Activated naive CD8-positive, alpha-beta T cell (primary cell): Measurements from ENCODE around the gene CMTM4.
"Not testable (repeated sequence)": the region's sequence is repeated elsewhere in the genome, so short reads cannot be mapped to it uniquely, and the experiment has no call there.

Source experiments
- H3K27ac Mint-ChIP-seq: one replicate; pipeline ENCODE4 v1.8.0; 2021; ENCODE audit warnings: mixed read lengths
- H3K27me3 Mint-ChIP-seq: one replicate; pipeline ENCODE4 v1.8.0; 2021; ENCODE audit warnings: mixed read lengths
- H3K36me3 Mint-ChIP-seq: one replicate; pipeline ENCODE4 v1.8.0; 2021; ENCODE audit warnings: mixed read lengths
- H3K4me1 Mint-ChIP-seq: one replicate; pipeline ENCODE4 v1.8.0; 2021; ENCODE audit warnings: low read depth, mixed read lengths
- H3K4me3 Mint-ChIP-seq: one replicate; pipeline ENCODE4 v1.8.0; 2021; ENCODE audit warnings: mild to moderate bottlenecking, mixed read lengths
- H3K9me3 Mint-ChIP-seq: one replicate; pipeline ENCODE4 v1.8.0; 2021; ENCODE audit warnings: low read depth, mixed read lengths

CMTM4 gene

DNA sequence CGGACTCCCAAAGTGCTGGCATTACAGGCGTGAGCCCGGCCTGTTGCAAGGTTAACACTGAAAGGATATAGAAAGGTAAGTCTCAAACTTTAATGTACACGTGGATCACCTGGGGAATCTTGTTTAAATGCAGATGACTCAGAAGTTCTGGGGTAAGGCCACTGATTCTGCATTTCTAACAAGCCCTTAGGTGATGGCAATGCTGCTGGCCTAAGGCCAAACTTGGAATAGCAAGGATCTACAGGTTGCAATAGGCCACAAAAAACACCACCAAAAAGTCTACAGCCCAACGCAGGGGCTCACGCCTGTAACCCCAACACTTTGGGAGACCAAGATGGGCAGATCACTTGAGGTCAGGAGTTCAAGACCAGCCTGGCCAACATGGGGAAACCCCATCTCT is 4.2 kb downstream of the CMTM4 start:
- Mint-ChIP-seq H3K36me3 (no peaks in the 10 kb centered on the region), H3K9me3 (no peaks in the 10 kb centered on the region), H3K4me1 (peaks cover 14% of the 10 kb centered on the region), H3K4me3 (no peak overlapping the region), H3K27me3 (peaks cover 2% of the 10 kb centered on the region), H3K27ac (no peak overlapping the region)

DNA sequence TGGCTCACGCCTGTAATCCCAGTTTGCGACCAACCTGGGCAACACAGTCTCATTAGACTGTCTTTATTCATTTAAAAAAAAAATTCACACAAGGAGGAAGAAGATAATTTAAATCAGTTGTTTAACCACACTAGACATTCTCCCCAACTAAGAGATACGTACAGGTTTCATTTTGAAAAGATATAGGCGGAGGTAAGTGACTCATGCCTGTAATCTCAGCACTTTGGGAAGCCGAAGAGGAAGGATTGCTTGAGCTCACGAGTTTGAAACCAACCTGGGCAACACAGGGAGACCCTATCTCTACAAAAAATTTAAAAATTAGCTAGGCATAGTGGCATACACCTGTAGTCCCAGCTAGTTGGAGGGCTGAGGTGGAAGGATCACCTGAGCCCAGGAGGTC is 5.3 kb downstream of the CMTM4 start:
- Mint-ChIP-seq H3K4me1 (peaks cover 12% of the 10 kb centered on the region), H3K27ac (no peak overlapping the region), H3K27me3 (peaks cover 2% of the 10 kb centered on the region), H3K36me3 (no peaks in the 10 kb centered on the region), H3K9me3 (no peaks in the 10 kb centered on the region), H3K4me3 (no peak overlapping the region)

DNA sequence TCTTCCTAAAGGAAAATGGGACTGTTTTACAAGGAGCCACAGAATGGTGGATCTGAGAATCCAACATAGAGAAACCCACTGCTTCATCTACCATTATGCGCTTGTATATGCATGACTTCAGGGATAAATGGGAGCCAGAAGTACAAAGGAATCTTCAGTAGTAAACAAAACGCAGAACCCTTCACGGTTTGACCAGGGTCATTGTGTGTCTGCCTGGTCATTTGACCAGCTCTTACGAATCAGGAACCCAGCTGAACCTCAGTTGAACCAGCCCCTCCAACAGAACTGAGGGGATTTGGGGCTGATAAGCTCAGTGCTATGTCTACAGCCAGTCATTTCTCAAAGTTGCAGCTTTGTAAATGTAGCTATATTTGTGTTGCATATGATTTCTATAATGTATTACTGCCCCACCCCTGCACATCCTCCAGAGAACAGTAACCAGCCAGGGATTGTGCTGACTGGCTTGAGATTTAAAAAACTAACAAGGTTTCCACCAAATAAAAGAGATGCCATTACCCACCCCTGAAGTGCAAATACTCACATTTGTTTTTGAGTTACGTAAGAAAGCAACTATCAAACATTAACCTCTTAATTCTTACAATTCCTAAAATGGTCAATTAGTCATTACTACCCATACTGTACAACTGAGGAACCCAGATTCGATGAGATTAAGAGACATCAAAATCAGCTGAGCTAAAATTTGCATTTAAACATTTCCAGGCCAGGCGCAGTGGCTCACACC is 6.3 kb downstream of the CMTM4 start:
- Mint-ChIP-seq H3K9me3 (no peaks in the 10 kb centered on the region), H3K4me3 (no peak overlapping the region), H3K36me3 (no peaks in the 10 kb centered on the region), H3K4me1 (peaks cover 7% of the 10 kb centered on the region), H3K27ac (no peak overlapping the region), H3K27me3 (peaks cover 2% of the 10 kb centered on the region)

DNA sequence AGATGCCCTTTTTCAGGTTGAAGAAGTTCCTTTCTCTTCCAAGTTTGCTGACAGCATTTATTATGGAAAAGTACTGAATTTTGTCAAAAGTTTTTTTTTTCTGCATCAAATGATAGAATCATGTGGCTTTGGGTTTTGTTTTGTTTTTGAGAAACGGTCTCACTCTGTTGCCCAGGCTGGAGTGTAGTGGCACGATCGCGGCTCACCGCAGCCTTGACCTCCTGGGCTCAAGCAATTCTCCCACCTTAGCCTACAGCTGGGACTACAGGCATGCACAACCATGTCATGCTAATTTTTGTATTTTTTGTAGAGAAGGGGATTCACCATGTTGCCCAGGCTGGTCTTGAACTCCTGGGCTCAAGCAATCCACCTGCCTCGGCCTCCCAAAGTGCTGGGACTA is 7.3 kb downstream of the CMTM4 start:
- H3K4me1 Mint-ChIP-seq = no peaks in the 10 kb centered on the region
- H3K36me3 Mint-ChIP-seq = no peaks in the 10 kb centered on the region
- no peak overlapping the region for H3K27ac Mint-ChIP-seq
- no peaks in the 10 kb centered on the region for H3K27me3 Mint-ChIP-seq
- no peak overlapping the region for H3K4me3 Mint-ChIP-seq
- H3K9me3 Mint-ChIP-seq = no peaks in the 10 kb centered on the region

DNA sequence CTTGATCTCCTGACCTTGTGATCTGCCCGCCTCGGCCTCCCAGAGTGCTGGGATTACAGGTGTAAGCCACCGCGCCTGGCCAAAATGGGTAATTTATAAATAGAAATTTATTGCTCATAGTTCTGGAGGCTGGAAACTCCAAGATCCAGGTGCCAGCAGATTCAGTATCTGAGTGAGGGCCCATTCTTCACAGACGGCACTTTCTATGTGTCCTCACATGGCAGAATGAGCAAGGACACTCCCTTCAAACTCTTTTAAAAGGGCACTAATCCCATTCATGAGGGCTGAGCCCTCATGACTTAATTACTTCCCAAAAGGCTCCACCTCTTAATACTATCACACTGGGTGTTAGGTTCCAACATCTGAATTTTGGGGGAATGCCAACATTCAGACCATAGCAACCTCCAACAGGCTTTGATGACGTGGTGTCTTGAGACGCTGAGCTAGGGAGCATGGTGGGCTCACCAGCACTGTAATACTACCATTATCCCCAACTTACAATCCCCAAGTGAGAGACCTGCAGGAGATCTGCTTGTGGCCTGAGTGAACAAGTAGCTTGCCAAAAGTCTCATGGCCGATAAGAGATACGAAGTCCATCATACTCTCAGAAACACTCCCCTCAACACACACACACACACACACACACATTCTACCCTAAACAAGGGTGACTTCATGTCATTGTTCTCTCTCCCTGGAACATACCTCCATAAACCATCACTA is 8.5 kb downstream of the CMTM4 start:
- no peaks in the 10 kb centered on the region for H3K4me1 Mint-ChIP-seq
- H3K27me3 Mint-ChIP-seq = no peaks in the 10 kb centered on the region
- no peak overlapping the region for H3K27ac Mint-ChIP-seq
- H3K4me3 Mint-ChIP-seq = no peak overlapping the region
- H3K36me3 Mint-ChIP-seq = no peaks in the 10 kb centered on the region
- no peaks in the 10 kb centered on the region for H3K9me3 Mint-ChIP-seq

DNA sequence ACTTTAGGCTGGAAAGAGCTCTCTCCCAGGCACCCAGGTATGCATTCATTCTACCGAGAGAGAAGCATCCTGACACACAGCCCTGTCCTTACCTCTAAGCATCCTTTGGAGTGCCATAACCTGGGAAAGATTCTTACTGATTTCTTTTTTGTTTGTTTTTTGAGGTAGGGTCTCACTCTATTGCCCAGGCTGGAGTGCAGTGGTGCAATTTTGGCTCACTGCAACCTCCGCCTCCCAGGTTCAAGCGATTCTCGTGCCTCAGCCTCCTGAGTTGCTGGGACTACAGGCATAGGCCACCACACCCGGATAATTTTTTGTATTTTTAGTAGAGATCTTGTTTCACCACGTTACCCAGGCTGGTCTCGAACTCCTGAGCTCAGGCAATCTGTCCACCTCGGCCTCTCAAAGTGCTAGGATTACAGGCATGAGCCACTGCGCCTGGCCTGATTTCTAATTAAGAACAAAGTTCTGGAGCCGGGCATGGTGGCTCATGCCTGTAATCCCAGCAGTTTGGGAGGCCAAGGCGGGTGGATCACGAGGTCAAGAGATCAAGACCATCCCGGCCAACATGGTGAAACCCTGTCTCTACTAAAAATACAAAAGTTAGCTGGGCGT is 10.9 kb downstream of the CMTM4 start:
- not testable (repeated sequence) for H3K27me3 Mint-ChIP-seq, H3K4me3 Mint-ChIP-seq, H3K9me3 Mint-ChIP-seq

DNA sequence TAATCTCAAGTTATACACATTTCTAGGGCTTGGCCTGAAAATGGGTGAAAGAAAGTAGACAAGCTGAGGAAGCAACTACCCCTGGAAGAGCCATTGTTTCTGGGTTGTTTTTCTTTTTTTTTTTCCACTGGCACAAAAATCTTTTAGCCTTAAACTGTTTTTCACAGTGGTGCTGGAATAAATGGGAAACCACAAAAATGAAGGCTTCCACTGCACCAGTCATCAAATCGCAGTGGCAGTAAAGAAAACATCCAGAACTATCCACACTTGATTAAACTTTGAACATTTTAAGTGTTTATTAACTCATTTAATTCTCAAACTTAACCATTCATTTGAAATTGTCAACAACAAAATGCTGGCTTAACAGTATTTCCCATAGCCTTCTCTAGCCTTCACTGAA is 14.3 kb downstream of the CMTM4 start:
- no peaks in the 10 kb centered on the region for H3K27me3 Mint-ChIP-seq
- no peak overlapping the region for H3K4me3 Mint-ChIP-seq
- no peaks in the 10 kb centered on the region for H3K4me1 Mint-ChIP-seq
- no peaks in the 10 kb centered on the region for H3K9me3 Mint-ChIP-seq
- no peaks in the 10 kb centered on the region for H3K36me3 Mint-ChIP-seq
- H3K27ac Mint-ChIP-seq = no peak overlapping the region

More for the DNA sequence above, 10.9 kb downstream of the CMTM4 start:
- H3K4me1 Mint-ChIP-seq, H3K27ac Mint-ChIP-seq, H3K36me3 Mint-ChIP-seq: not testable (repeated sequence)

DNA sequence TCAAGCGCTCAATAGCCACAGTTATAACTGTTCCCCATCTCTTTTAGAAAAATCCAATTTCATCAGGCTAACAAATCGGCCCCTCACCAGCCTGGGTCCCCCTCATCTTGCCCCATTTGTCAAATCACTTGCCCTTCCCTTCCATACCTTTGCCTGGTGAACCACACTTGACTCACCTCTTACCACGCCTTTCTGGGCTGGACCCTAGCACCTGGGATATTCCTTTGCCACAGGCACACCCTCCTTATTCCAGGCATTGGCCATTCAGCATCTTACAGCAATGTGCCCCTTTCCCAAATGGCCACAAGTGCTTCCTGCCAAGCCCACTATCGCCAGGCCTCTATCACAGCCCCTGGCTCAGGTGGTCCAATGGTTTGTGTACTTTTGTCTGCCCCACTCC is 14.9 kb downstream of the CMTM4 start:
- H3K36me3 Mint-ChIP-seq = no peaks in the 10 kb centered on the region
- H3K4me1 Mint-ChIP-seq = no peaks in the 10 kb centered on the region
- H3K4me3 Mint-ChIP-seq = no peak overlapping the region
- no peaks in the 10 kb centered on the region for H3K27me3 Mint-ChIP-seq
- H3K27ac Mint-ChIP-seq = no peak overlapping the region
- no peaks in the 10 kb centered on the region for H3K9me3 Mint-ChIP-seq

DNA sequence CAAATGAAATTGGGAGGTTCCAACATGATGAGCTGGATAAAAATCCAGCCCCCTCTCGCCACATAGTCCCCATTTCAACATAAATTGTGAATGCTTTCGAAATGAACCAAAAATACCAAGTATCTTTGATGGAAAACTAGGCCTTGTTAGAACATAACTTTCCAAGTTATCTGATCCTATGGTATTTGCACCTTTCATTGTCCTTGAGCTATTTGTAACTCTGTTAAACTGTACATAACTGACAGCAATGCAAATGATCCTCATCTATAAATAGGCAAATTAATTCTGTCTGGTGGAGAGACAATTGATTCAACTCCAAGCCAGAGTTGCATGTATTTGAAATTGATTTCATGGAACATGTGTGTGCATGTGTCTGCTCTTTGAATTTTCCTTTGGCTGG is 18.2 kb downstream of the CMTM4 start:
- Mint-ChIP-seq H3K27me3 (no peaks in the 10 kb centered on the region), H3K27ac (no peak overlapping the region), H3K36me3 (no peaks in the 10 kb centered on the region), H3K9me3 (no peaks in the 10 kb centered on the region), H3K4me1 (no peaks in the 10 kb centered on the region), H3K4me3 (no peak overlapping the region)

DNA sequence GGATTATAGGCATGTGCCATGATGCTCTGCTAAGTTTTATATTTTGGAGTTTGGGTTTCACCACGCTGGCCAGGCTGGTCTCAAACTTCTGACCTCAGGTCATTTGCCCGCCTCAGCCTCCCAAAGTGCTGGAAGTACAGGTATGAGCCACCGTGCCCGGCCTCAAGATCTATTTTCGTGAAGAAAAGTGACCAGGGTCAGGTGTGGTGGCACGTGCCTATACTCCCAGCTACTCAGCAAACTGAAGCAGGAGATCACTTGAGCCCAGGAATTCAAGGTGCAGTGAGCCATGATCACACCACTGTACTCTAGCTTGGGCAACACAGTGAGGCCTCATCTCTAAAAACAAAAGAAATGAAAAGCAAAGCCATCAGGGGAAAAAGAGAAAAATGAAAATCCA is 18.7 kb downstream of the CMTM4 start:
- Mint-ChIP-seq H3K4me1 (no peaks in the 10 kb centered on the region), H3K36me3 (no peaks in the 10 kb centered on the region), H3K27ac (no peak overlapping the region), H3K4me3 (no peak overlapping the region), H3K27me3 (no peaks in the 10 kb centered on the region), H3K9me3 (no peaks in the 10 kb centered on the region)

DNA sequence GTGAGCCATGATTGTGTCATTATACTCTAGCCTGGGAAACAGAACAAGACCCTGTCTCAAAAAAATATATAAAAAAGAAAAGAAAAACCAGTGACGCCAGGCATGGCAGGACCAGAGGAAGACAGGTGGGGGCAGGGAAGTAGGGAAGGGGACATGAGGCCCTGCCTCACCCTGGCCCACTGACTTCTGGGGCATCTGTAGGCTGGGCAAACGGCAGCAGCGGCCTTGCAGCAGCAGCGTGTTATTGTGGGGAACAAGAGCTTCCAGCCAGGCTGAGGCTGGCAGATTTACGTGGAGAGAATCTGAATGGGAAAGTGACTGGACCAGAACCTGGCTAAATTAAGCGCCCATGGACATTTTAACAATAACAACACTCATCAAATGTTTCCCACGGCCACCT is 19.4 kb downstream of the CMTM4 start:
- Mint-ChIP-seq H3K9me3 (no peaks in the 10 kb centered on the region), H3K27ac (no peak overlapping the region), H3K4me3 (no peak overlapping the region), H3K36me3 (no peaks in the 10 kb centered on the region), H3K27me3 (no peaks in the 10 kb centered on the region), H3K4me1 (no peaks in the 10 kb centered on the region)

DNA sequence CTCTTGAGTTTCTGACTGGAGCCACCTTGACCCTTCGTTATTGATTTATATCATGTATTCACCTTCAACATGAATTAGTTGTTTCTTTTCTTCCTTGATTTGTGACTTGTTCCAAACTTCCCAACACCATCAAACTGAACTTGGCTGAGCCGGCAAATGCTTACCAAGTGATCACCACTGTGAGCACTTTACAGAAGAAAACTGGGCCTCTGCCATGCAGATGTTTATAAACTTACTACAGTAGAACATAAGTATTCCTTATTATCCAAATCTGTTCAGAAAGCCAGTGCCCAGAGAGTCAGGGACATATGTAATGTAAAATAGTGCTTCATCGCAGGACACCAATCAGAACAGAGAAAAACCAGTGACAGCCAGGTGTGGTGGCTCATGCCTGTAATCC is 19.9 kb downstream of the CMTM4 start:
- H3K27me3 Mint-ChIP-seq = no peaks in the 10 kb centered on the region
- no peak overlapping the region for H3K4me3 Mint-ChIP-seq
- H3K27ac Mint-ChIP-seq = no peak overlapping the region
- no peaks in the 10 kb centered on the region for H3K9me3 Mint-ChIP-seq
- H3K4me1 Mint-ChIP-seq = no peaks in the 10 kb centered on the region
- H3K36me3 Mint-ChIP-seq = no peaks in the 10 kb centered on the region

DNA sequence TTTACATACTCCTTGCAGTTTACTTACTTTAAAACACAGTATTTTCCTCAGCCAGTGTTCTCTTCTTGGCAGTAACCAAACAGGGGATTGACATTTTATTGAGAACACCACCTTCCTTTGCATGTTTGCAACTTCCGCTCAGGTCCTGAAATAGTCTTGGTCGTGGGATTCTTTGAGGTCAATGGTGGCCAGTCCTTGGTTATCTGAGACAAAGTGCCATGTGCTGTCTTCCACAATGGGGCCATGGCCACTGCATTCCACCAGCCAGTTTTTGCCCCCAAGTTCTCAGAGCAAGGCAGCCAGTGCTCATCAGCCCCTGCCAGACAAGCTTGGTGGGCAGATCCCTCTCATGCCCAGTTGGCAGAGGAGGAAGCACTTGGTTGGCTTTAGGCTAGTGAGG is 22.9 kb downstream of the CMTM4 start:
- H3K36me3 Mint-ChIP-seq = no peaks in the 10 kb centered on the region
- H3K27ac Mint-ChIP-seq = no peak overlapping the region
- H3K4me3 Mint-ChIP-seq = no peak overlapping the region
- no peaks in the 10 kb centered on the region for H3K27me3 Mint-ChIP-seq
- no peaks in the 10 kb centered on the region for H3K9me3 Mint-ChIP-seq
- H3K4me1 Mint-ChIP-seq = no peaks in the 10 kb centered on the region

DNA sequence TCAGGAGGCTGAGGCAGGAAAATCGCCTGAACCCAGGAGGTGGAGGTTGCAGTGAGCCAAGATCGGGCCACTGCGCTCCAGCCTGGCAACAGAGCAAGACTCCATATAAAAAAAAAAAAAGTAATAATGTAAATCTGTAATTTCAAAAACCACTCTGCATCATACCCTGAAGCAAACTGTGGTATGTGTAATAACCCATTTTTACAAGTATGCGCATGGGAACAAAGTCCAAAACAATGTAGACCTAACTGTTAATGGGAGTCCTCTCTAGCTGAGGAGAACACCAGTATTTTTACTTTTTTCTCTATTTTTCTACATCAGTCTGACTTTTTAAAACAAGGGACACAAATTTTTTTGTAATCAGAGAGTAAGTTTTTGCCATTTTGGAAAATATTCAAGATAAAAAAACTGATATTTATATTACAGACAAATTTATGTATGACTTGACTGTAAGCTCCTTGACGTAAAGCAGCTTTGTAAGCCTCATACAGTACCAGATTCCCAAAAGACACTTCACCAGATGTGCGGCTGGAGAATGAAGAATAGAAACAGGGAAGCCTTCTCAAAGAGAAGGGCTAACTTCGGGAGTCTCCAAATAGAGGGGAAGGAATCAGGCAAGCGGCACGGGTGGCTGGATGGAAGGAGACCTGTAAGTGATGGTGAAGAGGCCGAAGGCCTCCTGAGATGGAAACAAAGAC is 25.7 kb downstream of the CMTM4 start:
- Mint-ChIP-seq H3K4me3 (no peak overlapping the region), H3K27ac (no peak overlapping the region)

DNA sequence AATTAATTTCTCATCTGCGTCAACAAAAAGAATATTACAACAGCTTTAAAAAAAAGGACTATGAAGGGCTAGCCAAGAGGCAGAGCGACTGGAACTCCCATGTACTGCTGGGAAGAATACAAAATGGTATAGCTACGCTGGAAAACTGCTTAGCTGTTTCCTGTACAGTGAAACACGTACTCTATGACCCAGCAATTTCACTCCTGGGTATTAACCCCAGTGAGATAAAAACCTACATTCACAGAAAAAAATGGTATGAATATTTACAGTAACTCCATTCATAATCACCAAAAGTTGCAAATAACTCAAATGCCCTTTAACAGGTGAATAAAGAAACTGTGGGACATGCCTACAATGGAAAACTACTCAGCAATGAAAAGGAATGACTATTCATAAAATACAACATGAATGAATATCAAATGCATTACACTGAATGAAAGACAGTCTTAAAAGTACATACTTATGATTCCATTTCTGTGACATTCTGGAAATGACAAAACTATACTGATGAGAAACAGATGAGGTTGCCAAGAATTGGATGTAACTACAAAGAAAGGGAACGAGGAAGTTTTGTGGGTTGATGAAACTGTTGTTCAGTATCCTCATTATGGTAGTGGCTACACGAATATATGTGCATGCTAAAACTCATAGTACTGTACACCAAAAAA is 27.6 kb downstream of the CMTM4 start:
- Mint-ChIP-seq H3K4me3 (no peak overlapping the region), H3K36me3 (no peaks in the 10 kb centered on the region), H3K9me3 (no peaks in the 10 kb centered on the region), H3K4me1 (no peaks in the 10 kb centered on the region), H3K27ac (no peak overlapping the region), H3K27me3 (no peaks in the 10 kb centered on the region)

More for the DNA sequence above, 25.7 kb downstream of the CMTM4 start:
- no peaks in the 10 kb centered on the region for H3K27me3 Mint-ChIP-seq
- H3K9me3 Mint-ChIP-seq = no peaks in the 10 kb centered on the region
- H3K4me1 Mint-ChIP-seq = no peaks in the 10 kb centered on the region
- no peaks in the 10 kb centered on the region for H3K36me3 Mint-ChIP-seq
